VCaP (cell line): ENCODE data around the gene HEBP2.
A peak's percentile ranks its signal among the peaks of the same experiment; 100 is the strongest.
"Not testable (repeated sequence)": the region's sequence is repeated elsewhere in the genome, so short reads cannot be mapped to it uniquely, and the experiment has no call there.

ENCODE experiments used
- H3K27ac ChIP-seq: fragments of 450-650 bp; 2 replicates; pipeline ENCODE4 v1.5.1; 2017
- TF ChIP-seq, protein P1 (sequence below): fragments of 450-650 bp; conservative IDR thresholded peaks from 2 replicates; pipeline ENCODE4 v1.5.1; 2017; ENCODE audit warnings: mild to moderate bottlenecking, moderate library complexity

The HEBP2 gene, protein sequence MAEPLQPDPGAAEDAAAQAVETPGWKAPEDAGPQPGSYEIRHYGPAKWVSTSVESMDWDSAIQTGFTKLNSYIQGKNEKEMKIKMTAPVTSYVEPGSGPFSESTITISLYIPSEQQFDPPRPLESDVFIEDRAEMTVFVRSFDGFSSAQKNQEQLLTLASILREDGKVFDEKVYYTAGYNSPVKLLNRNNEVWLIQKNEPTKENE

DNA sequence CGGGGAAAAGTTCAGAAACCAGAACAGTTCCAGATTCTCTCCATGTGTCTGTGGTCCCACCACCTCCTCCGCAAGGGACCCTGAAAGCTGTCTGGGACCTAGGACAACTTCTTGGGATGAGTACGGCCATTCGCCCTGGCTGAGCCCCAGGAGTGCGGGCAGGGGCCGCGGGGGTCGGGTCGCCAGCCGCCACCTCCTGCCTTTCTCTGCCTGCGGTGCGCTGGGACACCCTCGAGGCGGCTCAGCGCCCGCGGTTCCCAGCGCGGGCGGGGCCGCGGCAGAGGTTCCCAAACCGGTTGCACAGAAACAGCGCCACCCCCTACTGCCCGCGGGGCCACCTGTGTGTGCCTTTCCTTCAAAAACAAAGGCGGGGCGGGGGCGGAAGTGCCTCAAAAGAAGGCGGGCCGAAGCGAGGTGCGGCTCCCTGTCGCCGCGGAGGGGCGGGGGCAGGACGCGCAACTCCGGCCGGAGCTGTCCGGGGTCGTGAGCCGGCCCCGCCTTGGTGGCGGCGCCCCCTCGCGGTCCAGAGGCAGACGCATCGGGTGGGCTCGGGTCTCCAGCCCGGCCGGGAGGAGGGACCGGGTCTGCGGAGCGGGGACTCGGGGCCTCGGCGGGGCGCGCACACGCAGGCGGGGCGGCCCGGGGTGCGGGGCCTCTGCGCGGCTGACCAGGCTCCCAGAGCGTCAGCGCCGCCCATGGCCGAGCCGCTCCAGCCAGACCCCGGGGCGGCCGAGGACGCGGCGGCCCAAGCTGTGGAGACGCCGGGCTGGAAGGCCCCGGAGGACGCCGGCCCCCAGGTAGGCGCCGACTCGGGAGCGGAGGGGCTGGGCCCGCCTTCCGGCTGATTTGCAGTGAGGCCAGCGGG lies at the start of gene HEBP2:
Gene HEBP2, plus strand, starts transcription at position 423 of the 865 bp plus-strand sequence. Its CDS starts 273 bp downstream, at position 696.
- H3K27ac ChIP-seq: peak within 1 kb of the TSS; percentile 96
- TF ChIP-seq, protein P1, sequence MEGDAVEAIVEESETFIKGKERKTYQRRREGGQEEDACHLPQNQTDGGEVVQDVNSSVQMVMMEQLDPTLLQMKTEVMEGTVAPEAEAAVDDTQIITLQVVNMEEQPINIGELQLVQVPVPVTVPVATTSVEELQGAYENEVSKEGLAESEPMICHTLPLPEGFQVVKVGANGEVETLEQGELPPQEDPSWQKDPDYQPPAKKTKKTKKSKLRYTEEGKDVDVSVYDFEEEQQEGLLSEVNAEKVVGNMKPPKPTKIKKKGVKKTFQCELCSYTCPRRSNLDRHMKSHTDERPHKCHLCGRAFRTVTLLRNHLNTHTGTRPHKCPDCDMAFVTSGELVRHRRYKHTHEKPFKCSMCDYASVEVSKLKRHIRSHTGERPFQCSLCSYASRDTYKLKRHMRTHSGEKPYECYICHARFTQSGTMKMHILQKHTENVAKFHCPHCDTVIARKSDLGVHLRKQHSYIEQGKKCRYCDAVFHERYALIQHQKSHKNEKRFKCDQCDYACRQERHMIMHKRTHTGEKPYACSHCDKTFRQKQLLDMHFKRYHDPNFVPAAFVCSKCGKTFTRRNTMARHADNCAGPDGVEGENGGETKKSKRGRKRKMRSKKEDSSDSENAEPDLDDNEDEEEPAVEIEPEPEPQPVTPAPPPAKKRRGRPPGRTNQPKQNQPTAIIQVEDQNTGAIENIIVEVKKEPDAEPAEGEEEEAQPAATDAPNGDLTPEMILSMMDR: peak; percentile 91

DNA sequence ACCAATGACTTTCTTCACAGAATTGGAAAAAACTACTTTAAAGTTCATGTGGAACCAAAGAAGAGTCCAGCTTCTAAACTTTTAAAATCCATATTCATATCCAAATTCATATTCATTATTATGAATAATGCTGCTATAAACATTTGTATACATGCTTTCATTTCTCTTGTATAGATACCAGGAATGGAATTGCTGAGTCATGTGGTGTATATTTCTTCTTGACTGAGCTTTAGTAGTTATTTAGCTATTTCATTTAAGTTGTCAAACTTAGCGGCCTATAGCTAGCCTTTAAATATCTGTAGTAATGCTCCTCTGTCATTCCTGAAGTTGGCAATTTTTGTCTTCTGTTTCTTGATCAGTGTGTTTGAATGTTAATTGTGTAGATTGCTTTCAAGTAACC lies 46.1 kb upstream of the HEBP2 start:
- no peak overlapping the region for H3K27ac ChIP-seq
- TF ChIP-seq, protein P1: no peak

- not testable (repeated sequence) for H3K27ac ChIP-seq
Observed at GRCh38 chr6:138368684-138369083, 35.3 kb upstream of the HEBP2 start.

DNA sequence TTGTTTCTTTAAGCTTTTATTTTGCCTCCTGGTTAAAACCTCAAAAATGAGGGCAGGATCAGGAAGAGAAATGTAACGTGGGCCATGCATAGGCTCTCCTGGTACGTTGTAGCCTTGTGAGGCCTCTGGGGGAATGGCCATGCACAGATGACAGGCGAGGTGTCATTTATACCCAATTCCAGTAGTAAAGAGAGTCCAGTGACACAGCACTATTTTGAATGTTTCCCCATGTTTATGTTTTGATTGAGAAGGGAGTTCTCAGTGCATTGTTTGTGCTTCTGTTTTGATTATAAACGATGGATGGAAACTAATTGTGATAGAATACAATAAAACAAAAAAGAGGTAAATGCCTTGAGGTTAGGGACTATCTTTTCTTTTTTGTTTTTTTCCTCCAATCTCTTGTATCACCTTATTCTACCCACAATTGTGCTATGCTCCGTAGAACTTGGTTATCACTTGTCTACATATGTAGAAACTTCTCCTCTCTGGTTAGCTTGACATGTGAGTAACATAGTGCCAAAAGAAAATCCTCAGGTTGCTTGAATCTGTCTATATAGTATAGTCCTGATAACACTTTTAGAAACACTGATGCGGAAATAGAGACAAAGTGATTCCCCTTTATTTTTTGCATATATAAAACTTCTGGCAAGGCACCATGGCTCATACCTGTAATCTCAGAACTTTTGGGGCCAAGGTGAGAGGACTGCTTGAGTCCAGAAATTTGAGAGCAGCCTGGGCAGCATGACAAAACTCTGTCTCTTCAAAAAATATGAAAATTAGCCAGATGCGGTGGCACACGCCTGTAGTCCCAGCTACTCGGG lies 33.2 kb upstream of the HEBP2 start:
- H3K27ac ChIP-seq: no peak overlapping the region
- TF ChIP-seq, protein P1: no peak

- TF ChIP-seq, protein P1: no peak
- no peak overlapping the region for H3K27ac ChIP-seq
Observed at GRCh38 chr6:138371452-138371711, 32.6 kb upstream of the HEBP2 start.

DNA sequence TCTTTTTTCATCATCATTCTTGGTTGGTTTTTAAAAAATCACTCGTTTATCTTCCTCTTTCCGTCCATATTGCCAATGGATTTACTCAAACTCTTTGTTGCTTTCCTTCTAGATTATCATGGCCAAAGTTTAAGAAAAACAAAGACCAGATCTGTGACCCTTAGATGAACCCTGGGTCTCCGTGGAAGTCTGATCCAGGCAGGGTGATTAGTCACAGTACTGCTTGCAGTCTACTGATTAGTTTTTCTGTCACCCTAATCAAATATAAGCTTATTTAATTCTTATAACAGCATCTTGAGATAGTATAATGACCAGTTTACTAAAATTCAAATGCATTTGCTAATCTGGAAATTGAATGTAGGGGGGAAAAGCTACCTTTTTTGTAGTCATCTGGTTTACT lies 32.3 kb upstream of the HEBP2 start:
- no peak overlapping the region for H3K27ac ChIP-seq
- TF ChIP-seq, protein P1: no peak

- H3K27ac ChIP-seq: no peak overlapping the region
- TF ChIP-seq, protein P1: no peak; the same call in 1 of the 2 replicates
Observed at GRCh38 chr6:138372711-138373463, 31.1 kb upstream of the HEBP2 start.
